Astrocyte (in vitro differentiated cells and primary cell): ENCODE results near the gene SP3. TPM values are rescaled to one million over a fixed set of nuclear protein-coding genes. Genes with fewer than 3 reads are reported as not detected.

ENCODE experiments used
- DNase-seq: peaks from one replicate; pipeline ENCODE4 v3.0.0-alpha.2; 2010; ENCODE audit warnings: low read depth
- FAIRE-seq: peaks from 2 replicates; lab custom pipeline; 2011; peaks lifted over from hg19 to GRCh38; lab: Jason Lieb, UNC
- H2AFZ ChIP-seq: 2 replicates; pipeline ENCODE4 v1.6.0; 2012; ENCODE audit warnings: low read depth, low read length, inconsistent platforms
- H3K27ac ChIP-seq: 2 replicates; pipeline ENCODE4 v1.5.1; 2011; ENCODE audit warnings: low read depth, low read length, inconsistent platforms
- H3K27me3 ChIP-seq: 2 replicates; pipeline ENCODE4 v1.6.0; 2011; ENCODE audit warnings: low read length, inconsistent platforms; ENCODE audit not compliant: insufficient read depth
- H3K36me3 ChIP-seq: 2 replicates; pipeline ENCODE4 v1.5.1; 2011; ENCODE audit warnings: low read length, inconsistent platforms; ENCODE audit not compliant: insufficient read depth
- H3K4me1 ChIP-seq: 2 replicates; pipeline ENCODE4 v1.5.1; 2011; ENCODE audit warnings: low read length, inconsistent platforms; ENCODE audit not compliant: insufficient read depth
- H3K4me2 ChIP-seq: 2 replicates; pipeline ENCODE4 v1.6.0; 2012; ENCODE audit warnings: low read length, inconsistent platforms
- H3K4me3 ChIP-seq: 2 replicates; pipeline ENCODE4 v1.5.1; 2011; ENCODE audit warnings: low read depth, mild to moderate bottlenecking, low read length, inconsistent platforms; ENCODE audit not compliant: insufficient read depth
- H3K79me2 ChIP-seq: 2 replicates; pipeline ENCODE4 v1.6.0; 2012; ENCODE audit warnings: mild to moderate bottlenecking, low read length, inconsistent platforms; ENCODE audit not compliant: insufficient read depth
- H3K9ac ChIP-seq: 2 replicates; pipeline ENCODE4 v1.6.0; 2012; ENCODE audit warnings: mild to moderate bottlenecking, low read length, inconsistent platforms
- H3K9me3 ChIP-seq: 2 replicates; pipeline ENCODE4 v1.5.1; 2012; ENCODE audit warnings: low read depth, mild to moderate bottlenecking, low read length, inconsistent platforms; ENCODE audit not compliant: insufficient read depth
- H4K20me1 ChIP-seq: 2 replicates; pipeline ENCODE4 v1.6.0; 2012; ENCODE audit warnings: low read length, inconsistent platforms; ENCODE audit not compliant: insufficient read depth
- H3K27ac Mint-ChIP-seq: one replicate; pipeline ENCODE4 v1.8.0; 2021; ENCODE audit warnings: mild to moderate bottlenecking, mixed read lengths; ENCODE audit not compliant: unreplicated experiment
- H3K27me3 Mint-ChIP-seq: one replicate; pipeline ENCODE4 v1.8.0; 2021; ENCODE audit warnings: low read depth, mixed read lengths; ENCODE audit not compliant: unreplicated experiment
- H3K36me3 Mint-ChIP-seq: one replicate; pipeline ENCODE4 v1.8.0; 2021; ENCODE audit warnings: low read depth, mixed read lengths; ENCODE audit not compliant: unreplicated experiment
- H3K4me1 Mint-ChIP-seq: one replicate; pipeline ENCODE4 v1.8.0; 2021; ENCODE audit warnings: low read depth, mixed read lengths; ENCODE audit not compliant: unreplicated experiment
- H3K4me3 Mint-ChIP-seq: one replicate; pipeline ENCODE4 v1.8.0; 2021; ENCODE audit warnings: mild to moderate bottlenecking, moderate library complexity, mixed read lengths; ENCODE audit not compliant: unreplicated experiment
- H3K9me3 Mint-ChIP-seq: one replicate; pipeline ENCODE4 v1.8.0; 2021; ENCODE audit warnings: mild to moderate bottlenecking, mixed read lengths; ENCODE audit not compliant: unreplicated experiment
- CTCF ChIP-seq: IDR thresholded peaks from 2 replicates; pipeline ENCODE4 v1.5.1; 2011; ENCODE audit warnings: low read depth, mild to moderate bottlenecking, inconsistent platforms, low read length, moderate library complexity; ENCODE audit not compliant: insufficient read depth
- EZH2 ChIP-seq: IDR thresholded peaks from 2 replicates; pipeline ENCODE4 v1.6.1; 2012; ENCODE audit warnings: mild to moderate bottlenecking, low read length, inconsistent platforms; ENCODE audit not compliant: insufficient read depth
- total RNA-seq: library from RNA; stranded (reverse); gene quantifications from 2 replicates; pipeline ENCODE4 v1.2.1, GENCODE V29; 2021

The SP3 gene
- total RNA-seq, 1 donor from 2014 or later: 59.6 TPM

GRCh38 chr2:173958198-173958846 lies 6.9 kb downstream of the SP3 start:
- H3K27ac ChIP-seq: no peak overlapping the region
- H3K4me1 ChIP-seq: peaks cover 7% of the 10 kb centered on the region
- Mint-ChIP-seq H3K27ac (no peak overlapping the region), H3K27me3 (no peaks in the 10 kb centered on the region), H3K9me3 (peaks cover 2% of the 10 kb centered on the region), H3K4me3 (no peak overlapping the region), H3K4me1 (peaks cover 24% of the 10 kb centered on the region), H3K36me3 (peaks cover 17% of the 10 kb centered on the region)
- no peak overlapping the region for H3K4me2 ChIP-seq
- H3K79me2 ChIP-seq: peaks cover 100% of the 10 kb centered on the region
- peaks cover 27% of the 10 kb centered on the region for H3K36me3 ChIP-seq
- H3K27me3 ChIP-seq: no peaks in the 10 kb centered on the region
- H4K20me1 ChIP-seq: peaks cover 85% of the 10 kb centered on the region
- FAIRE-seq: no peak
- H3K9me3 ChIP-seq: no peaks in the 10 kb centered on the region
- no peak for DNase-seq
- no peak for TF ChIP-seq EZH2
- TF ChIP-seq CTCF: no peak
- H3K4me3 ChIP-seq: no peak overlapping the region
- H2AFZ ChIP-seq: no peak overlapping the region
- H3K9ac ChIP-seq: no peak overlapping the region

- Mint-ChIP-seq H3K4me3 (no peak overlapping the region), H3K4me1 (peaks cover 24% of the 10 kb centered on the region), H3K27ac (peak overlapping the region; percentile 43), H3K9me3 (peaks cover 2% of the 10 kb centered on the region), H3K27me3 (no peaks in the 10 kb centered on the region), H3K36me3 (peaks cover 17% of the 10 kb centered on the region)
- TF ChIP-seq CTCF (no peak), EZH2 (no peak)
- Histone ChIP-seq H3K27ac (no peak overlapping the region), H2AFZ (no peak overlapping the region), H3K4me1 (peaks cover 7% of the 10 kb centered on the region), H3K27me3 (no peaks in the 10 kb centered on the region), H3K9me3 (no peaks in the 10 kb centered on the region), H3K79me2 (peaks cover 100% of the 10 kb centered on the region), H3K4me2 (no peak overlapping the region), H3K4me3 (no peak overlapping the region), H4K20me1 (peaks cover 87% of the 10 kb centered on the region), H3K36me3 (peaks cover 31% of the 10 kb centered on the region), H3K9ac (no peak overlapping the region)
- FAIRE-seq (no peak), DNase-seq (no peak)
These were observed 7.7 kb downstream of the SP3 start for GRCh38 chr2:173957517-173957916.

- Histone ChIP-seq H2AFZ (no peak overlapping the region), H3K4me3 (no peak overlapping the region), H3K9me3 (no peaks in the 10 kb centered on the region), H4K20me1 (peaks cover 90% of the 10 kb centered on the region), H3K36me3 (peaks cover 29% of the 10 kb centered on the region), H3K27ac (no peak overlapping the region), H3K4me2 (peak overlapping the region; percentile 1), H3K4me1 (peaks cover 3% of the 10 kb centered on the region), H3K9ac (no peak overlapping the region), H3K79me2 (peaks cover 100% of the 10 kb centered on the region), H3K27me3 (no peaks in the 10 kb centered on the region)
- peaks cover 20% of the 10 kb centered on the region for H3K36me3 Mint-ChIP-seq
- no peaks in the 10 kb centered on the region for H3K27me3 Mint-ChIP-seq
- H3K27ac Mint-ChIP-seq: no peak overlapping the region
- FAIRE-seq (no peak), DNase-seq (no peak)
- H3K4me3 Mint-ChIP-seq: no peak overlapping the region
- peaks cover 24% of the 10 kb centered on the region for H3K4me1 Mint-ChIP-seq
- H3K9me3 Mint-ChIP-seq: peaks cover 2% of the 10 kb centered on the region
- TF ChIP-seq EZH2 (no peak), CTCF (no peak)
These were observed 8.7 kb downstream of the SP3 start for GRCh38 chr2:173956454-173956853.
